BJ (cell line): ENCODE measurements around the gene ANO6. TPM values are rescaled to one million over a fixed set of nuclear protein-coding genes. Genes with fewer than 3 reads are reported as not detected.
A peak's percentile ranks its signal among the peaks of the same experiment; 100 is the strongest.

Source experiments
- CTCF ChIA-PET: fragments of 350-600 bp; formaldehyde crosslinking; extraction: SDS; loops from one replicate; lab custom pipeline; 2021; ENCODE audit warnings: antibody characterized with exemption, inconsistent platforms; lab: Yijun Ruan, JAX
- POLR2A ChIA-PET: fragments of 300-600 bp; sonication (Branson Sonifier 250); formaldehyde crosslinking; extraction: SDS; loops from one replicate; lab custom pipeline; 2021; ENCODE audit warnings: antibody characterized with exemption; lab: Charles Lee
- DNase-seq: peaks from one replicate; pipeline ENCODE4 v3.0.0-alpha.2; 2011; ENCODE audit warnings: low read depth
- H3K27me3 ChIP-seq: 2 replicates; pipeline ENCODE4 v1.6.0; 2011; ENCODE audit warnings: low read length; ENCODE audit not compliant: control insufficient read depth, insufficient read depth
- H3K36me3 ChIP-seq: 2 replicates; pipeline ENCODE4 v1.5.1; 2011; ENCODE audit warnings: low read length; ENCODE audit not compliant: control insufficient read depth, insufficient read depth
- H3K4me3 ChIP-seq: 2 replicates; pipeline ENCODE4 v1.5.1; 2011; ENCODE audit warnings: low read depth, mild to moderate bottlenecking, control low read depth, low read length
- polyA plus RNA-seq: library from polyadenylated mRNA; depleted of rRNA; stranded (reverse); fragments of >200 nt; gene quantifications from 2 replicates; pipeline ENCODE4 v1.2.3, GENCODE V29; 2011
- TF ChIP-seq, protein P1 (sequence below): IDR thresholded peaks from 2 replicates; pipeline ENCODE4 v1.5.1; 2011; ENCODE audit warnings: low read depth, mild to moderate bottlenecking, control low read depth, inconsistent platforms, low read length, moderate library complexity; ENCODE audit not compliant: insufficient read depth

The ANO6 gene
- polyA plus RNA-seq, 1 experiment = 45.8 TPM

- TF ChIP-seq, protein P1, sequence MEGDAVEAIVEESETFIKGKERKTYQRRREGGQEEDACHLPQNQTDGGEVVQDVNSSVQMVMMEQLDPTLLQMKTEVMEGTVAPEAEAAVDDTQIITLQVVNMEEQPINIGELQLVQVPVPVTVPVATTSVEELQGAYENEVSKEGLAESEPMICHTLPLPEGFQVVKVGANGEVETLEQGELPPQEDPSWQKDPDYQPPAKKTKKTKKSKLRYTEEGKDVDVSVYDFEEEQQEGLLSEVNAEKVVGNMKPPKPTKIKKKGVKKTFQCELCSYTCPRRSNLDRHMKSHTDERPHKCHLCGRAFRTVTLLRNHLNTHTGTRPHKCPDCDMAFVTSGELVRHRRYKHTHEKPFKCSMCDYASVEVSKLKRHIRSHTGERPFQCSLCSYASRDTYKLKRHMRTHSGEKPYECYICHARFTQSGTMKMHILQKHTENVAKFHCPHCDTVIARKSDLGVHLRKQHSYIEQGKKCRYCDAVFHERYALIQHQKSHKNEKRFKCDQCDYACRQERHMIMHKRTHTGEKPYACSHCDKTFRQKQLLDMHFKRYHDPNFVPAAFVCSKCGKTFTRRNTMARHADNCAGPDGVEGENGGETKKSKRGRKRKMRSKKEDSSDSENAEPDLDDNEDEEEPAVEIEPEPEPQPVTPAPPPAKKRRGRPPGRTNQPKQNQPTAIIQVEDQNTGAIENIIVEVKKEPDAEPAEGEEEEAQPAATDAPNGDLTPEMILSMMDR = no peak
- Histone ChIP-seq H3K36me3 (no peaks in the 10 kb centered on the region), H3K4me3 (no peak overlapping the region), H3K27me3 (no peaks in the 10 kb centered on the region)
- ChIA-PET POLR2A (no interaction called here), CTCF (interaction anchor here (2.4 kb wide), 1 partner anchor 9 kb away, joined by 15 read pairs; no protein-coding TSS in a partner anchor)
- DNase-seq = no peak
Observed at GRCh38 chr12:45174595-45174994, 41.3 kb upstream of the ANO6 start.

DNA sequence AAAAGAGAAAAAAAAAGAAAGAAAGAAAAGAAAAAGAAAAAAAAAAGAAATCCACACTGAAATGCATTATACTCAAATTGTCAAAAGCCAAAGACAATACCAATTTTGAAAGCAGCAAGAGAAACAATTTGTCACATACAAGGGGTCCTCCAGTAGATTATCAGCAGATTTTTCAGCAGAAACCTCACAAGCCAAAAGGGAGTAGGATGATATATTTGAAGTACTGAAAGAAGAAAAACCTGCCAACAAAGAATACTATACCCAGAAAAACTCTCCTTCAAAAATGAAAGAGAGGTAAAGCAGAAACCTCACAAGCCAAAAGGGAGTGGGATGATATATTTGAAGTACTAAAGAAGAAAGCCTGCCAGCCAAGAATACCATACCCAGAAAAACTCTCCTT is 37.1 kb upstream of the ANO6 start:
- TF ChIP-seq, protein P1 = no peak
- Histone ChIP-seq H3K27me3 (no peaks in the 10 kb centered on the region), H3K36me3 (no peaks in the 10 kb centered on the region), H3K4me3 (no peak overlapping the region)
- no peak for DNase-seq
- CTCF ChIA-PET = interaction anchor here (1.1 to 1.6 kb wide), 2 partner anchors 210 to 365 kb away, joined by 3 to 5 read pairs; no protein-coding TSS in a partner anchor
- POLR2A ChIA-PET = no interaction called here

DNA sequence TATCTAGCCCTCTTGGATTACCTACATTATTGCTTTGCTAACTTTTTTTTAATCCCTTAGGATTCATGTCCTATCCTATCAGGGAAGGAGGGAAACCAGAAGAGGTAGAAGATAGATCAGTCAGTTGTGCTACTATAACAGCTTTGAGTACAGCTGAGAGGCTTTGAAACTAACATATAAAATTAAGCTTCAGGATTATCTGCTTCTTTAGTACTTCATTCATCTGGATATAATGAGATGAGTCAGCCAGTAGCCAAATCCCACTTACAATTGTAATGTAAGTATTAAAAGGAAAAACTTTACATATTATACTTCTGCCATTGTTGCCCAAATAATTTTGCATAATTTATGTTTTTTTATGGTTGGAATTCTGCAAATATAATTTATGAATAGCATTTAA is 33.4 kb upstream of the ANO6 start:
- Histone ChIP-seq H3K4me3 (no peak overlapping the region), H3K36me3 (no peaks in the 10 kb centered on the region), H3K27me3 (no peaks in the 10 kb centered on the region)
- ChIA-PET CTCF (interaction anchor here (0.6 to 5.3 kb wide), 10 partner anchors 9 to 361 kb away, joined by 3 to 42 read pairs (median 4); no protein-coding TSS in a partner anchor), POLR2A (no interaction called here)
- TF ChIP-seq, protein P1 = no peak
- no peak for DNase-seq

DNA sequence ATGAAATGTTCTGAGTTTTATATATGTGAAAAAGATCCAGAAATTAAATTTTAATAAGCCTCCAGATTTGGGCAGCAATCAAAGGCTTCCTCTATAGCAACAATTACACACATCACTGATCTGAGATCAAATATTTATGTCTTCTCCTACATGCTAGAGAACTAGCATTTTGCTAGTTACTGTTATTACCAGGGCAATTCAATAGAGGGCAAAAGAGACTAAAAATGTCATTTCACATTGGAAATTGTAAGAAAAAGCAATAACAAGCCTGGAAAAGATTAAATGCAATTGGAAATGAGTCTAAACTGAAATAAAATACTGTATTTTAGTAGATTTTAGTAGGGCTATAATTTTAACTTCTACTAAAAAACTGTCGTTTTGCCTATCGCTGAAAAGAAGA is 32.6 kb upstream of the ANO6 start:
- TF ChIP-seq, protein P1 = peak; percentile 53
- Histone ChIP-seq H3K4me3 (no peak overlapping the region), H3K27me3 (no peaks in the 10 kb centered on the region), H3K36me3 (no peaks in the 10 kb centered on the region)
- POLR2A ChIA-PET = interaction anchor here (0.7 kb wide), 1 partner anchor 18 kb away, joined by 3 read pairs; no protein-coding TSS in a partner anchor
- CTCF ChIA-PET = interaction anchor here (0.6 to 5.3 kb wide), 11 partner anchors 10 to 360 kb away, joined by 3 to 42 read pairs (median 4); no protein-coding TSS in a partner anchor
- no peak for DNase-seq

DNA sequence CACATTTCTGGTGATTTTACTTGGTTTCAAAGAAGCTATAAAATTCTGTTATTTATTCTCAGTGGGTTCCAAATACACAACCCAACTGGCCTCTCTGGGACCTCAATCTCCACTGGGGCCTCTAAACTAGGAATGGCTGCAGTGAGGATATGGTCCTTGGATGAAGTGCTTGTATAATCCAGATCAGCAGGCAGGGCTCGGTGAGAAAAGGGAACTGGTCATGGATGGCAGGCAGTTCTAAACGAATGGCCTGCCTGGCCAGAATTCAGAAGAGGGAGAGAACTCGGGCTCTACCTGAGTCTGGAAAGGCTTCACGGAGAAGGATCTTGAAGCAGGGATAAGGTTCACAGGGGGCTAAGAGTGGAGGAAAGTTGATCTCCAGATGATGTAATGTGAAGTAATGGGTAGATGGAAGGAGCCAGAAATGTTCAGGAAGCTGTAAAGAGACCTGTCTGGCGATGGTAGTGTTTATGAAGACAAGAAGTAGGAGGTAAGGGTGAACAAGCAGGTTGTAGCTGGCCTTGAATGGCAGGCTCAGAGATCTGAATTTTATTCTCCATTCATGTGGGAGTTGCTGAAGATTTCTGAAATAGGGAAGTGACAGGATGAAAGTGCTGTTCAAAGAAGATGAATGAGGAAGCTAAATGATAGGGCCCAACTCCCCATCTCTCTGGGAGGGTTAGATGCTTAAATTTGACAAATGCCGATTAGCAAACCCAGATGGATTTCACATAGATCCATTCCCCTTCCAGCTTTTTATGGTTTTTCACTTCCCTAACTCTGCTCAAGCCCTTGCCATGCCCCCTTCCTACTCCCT is 31.5 kb upstream of the ANO6 start:
- ChIA-PET POLR2A (no interaction called here), CTCF (interaction anchor here (0.6 to 5.3 kb wide), 12 partner anchors 11 to 542 kb away, joined by 3 to 42 read pairs (median 4); partner anchors contain the start of gene ANO6)
- DNase-seq = no peak
- TF ChIP-seq, protein P1 = no peak
- Histone ChIP-seq H3K36me3 (no peaks in the 10 kb centered on the region), H3K27me3 (no peaks in the 10 kb centered on the region), H3K4me3 (no peak overlapping the region)
